ENCODE measurements around the gene KRTAP10-6. TPM values are rescaled to one million over a fixed set of nuclear protein-coding genes. Genes with fewer than 3 reads are reported as not detected.
"Not testable (repeated sequence)": the region's sequence is repeated elsewhere in the genome, so short reads cannot be mapped to it uniquely, and the experiment has no call there.

Gene KRTAP10-6
- total RNA-seq, 2 experiments from 2014 or later = not detected

DNA sequence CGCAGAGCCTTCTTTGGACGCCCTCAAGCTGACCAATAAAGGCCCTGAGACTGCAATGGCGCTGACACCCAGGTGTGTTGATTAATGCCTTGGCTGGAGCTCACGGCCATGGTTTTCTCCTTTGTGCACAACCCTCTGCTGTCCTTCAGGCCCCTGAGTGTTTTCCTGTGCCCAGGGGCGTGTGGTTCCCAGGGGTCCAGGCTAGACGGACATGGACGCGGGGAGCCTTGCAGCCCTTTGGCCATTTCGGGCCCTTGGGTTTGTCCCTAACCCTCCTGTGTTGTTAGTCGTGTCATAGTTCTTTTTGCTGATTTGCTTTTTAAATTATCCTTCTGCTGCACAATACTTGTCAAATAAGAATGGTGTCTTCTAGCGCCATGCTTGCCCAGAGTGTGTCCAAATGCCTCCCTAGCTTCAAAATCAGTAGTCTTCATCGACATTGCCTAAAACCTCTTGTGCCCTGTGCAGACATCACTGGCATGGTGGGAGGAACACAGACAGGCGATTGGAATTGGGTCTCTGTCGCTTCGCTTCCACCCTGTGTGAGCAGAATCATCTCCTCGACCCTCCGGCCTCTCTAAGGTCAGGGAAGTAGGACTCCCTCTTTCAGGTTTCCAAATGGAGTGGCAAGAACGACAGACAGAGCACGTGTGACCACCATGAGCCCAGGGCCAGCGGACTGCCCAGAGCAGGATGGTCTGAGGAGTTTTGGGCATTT is 16.8 kb downstream of the KRTAP10-6 start:
- Mint-ChIP-seq H3K4me1 (peaks cover 2% of the 10 kb centered on the region), H3K27me3 (peaks cover 2% of the 10 kb centered on the region), H3K27ac (no peak overlapping the region), H3K9me3 (peaks cover 24% of the 10 kb centered on the region), H3K4me3 (no peak overlapping the region), H3K36me3 (ENCODE audit: low read depth) (peaks cover 3% of the 10 kb centered on the region)
- no peak for DNase-seq
- POLR2A ChIA-PET = no interaction called here
- CTCF ChIA-PET = no interaction called here

DNA sequence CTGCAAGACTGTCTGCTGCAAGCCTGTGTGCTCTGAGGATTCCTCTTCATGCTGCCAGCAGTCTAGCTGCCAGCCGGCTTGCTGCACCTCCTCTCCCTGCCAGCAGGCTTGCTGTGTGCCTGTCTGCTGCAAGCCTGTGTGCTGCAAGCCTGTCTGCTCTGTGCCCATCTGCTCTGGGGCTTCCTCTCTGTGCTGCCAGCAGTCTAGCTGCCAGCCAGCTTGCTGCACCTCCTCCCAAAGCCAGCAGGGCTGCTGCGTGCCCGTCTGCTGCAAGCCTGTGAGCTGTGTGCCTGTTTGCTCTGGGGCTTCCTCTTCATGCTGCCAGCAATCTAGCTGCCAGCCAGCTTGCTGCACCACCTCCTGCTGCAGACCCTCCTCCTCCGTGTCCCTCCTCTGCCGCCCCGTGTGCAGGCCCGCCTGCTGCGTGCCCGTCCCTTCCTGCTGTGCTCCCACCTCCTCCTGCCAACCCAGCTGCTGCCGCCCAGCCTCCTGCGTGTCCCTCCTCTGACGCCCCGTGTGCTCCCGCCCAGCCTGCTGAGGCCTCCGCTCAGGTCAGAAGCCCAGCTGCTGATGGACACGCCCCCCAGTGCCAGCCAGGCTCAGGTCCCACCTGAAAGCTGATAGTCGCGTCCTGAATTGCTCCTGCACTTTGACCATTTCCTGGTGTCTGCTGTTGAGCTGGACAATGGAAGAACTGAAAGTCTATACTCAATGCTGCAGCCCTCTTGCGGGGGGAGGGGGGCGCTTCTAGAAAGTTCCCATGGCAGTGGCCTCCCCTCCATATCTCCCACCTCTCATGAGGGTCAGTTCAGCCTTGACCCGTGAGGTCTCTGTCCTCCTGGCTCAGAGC is 17.6 kb downstream of the KRTAP10-6 start:
- DNase-seq = no peak
- Mint-ChIP-seq H3K27me3 (peaks cover 2% of the 10 kb centered on the region), H3K4me3 (no peak overlapping the region), H3K4me1 (peaks cover 2% of the 10 kb centered on the region), H3K27ac (no peak overlapping the region), H3K36me3 (ENCODE audit: low read depth) (peaks cover 3% of the 10 kb centered on the region), H3K9me3 (peaks cover 22% of the 10 kb centered on the region)
- POLR2A ChIA-PET = no interaction called here
- CTCF ChIA-PET = interaction anchor here (0.9 to 1.0 kb wide), 2 partner anchors 166 to 219 kb away, joined by 3 read pairs; no protein-coding TSS in a partner anchor

DNA sequence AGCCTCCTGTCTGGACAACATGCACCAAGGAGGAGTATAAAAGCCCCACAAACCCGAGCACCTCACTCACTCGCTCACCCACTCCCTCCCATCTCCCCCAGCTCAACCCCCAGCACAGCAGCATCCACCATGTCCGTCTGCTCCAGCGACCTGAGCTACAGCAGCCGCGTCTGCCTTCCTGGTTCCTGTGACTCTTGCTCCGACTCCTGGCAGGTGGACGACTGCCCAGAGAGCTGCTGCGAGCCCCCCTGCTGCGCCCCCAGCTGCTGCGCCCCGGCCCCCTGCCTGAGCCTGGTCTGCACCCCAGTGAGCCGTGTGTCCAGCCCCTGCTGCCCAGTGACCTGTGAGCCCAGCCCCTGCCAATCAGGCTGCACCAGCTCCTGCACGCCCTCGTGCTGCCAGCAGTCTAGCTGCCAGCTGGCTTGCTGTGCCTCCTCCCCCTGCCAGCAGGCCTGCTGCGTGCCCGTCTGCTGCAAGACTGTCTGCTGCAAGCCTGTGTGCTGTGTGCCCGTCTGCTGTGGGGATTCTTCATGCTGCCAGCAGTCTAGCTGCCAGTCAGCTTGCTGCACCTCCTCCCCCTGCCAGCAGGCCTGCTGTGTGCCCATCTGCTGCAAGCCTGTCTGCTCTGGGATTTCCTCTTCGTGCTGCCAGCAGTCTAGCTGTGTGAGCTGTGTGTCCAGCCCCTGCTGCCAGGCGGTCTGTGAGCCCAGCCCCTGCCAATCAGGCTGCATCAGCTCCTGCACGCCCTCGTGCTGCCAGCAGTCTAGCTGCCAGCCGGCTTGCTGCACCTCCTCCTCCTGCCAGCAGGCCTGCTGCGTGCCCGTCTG is 18.5 kb downstream of the KRTAP10-6 start, which contains the start of gene KRTAP10-4:
TSS of gene KRTAP10-4 (plus strand) at position 100 of the 827 bp plus-strand sequence. CDS start at position 130, 30 bp downstream.
- H3K4me3 Mint-ChIP-seq; H3K27ac Mint-ChIP-seq; H3K27me3 Mint-ChIP-seq; H3K36me3 Mint-ChIP-seq (ENCODE audit: low read depth); H3K4me1 Mint-ChIP-seq; DNase-seq; POLR2A ChIA-PET: not testable (repeated sequence)
- CTCF ChIA-PET = interaction anchor here (0.7 to 1.0 kb wide), 3 partner anchors 18 to 219 kb away, joined by 3 read pairs; partner anchors contain the start of gene KRTAP10-6
- peaks cover 20% of the 10 kb centered on the region for H3K9me3 Mint-ChIP-seq

DNA sequence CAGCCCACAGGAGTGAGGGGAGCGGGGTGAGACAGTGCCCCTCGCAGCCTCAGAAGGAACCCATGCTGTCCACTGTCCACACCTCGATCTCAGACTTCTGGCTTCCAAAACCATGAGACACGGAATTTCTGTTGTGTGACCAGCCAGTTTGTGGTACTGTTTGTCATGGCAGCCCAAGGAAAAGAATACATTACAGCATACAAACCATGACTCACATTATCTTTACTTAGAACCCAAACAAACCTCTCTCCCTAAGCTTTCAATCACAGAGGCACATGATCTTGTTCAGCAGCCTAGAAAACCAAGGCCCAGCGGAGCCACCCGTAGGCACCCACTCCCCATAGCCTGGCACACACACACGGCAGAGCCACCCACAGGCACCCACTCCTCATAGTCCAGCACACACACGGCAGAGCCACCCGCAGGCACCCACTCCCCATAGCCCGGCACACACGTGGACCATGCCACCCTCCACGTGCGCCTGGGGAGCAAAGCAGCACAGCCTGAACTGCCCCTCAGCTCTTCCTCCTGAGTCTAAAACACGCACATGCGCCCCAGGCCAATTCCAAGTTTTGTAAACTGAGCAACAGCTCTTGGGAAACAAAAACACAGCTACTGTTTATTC is 19.2 kb downstream of the KRTAP10-6 start:
- peaks cover 16% of the 10 kb centered on the region for H3K9me3 Mint-ChIP-seq
- POLR2A ChIA-PET = no interaction called here
- H3K27ac Mint-ChIP-seq = no peak overlapping the region
- DNase-seq = no peak
- H3K27me3 Mint-ChIP-seq = peaks cover 2% of the 10 kb centered on the region
- H3K36me3 Mint-ChIP-seq (ENCODE audit: low read depth) = peaks cover 3% of the 10 kb centered on the region
- no peak overlapping the region for H3K4me3 Mint-ChIP-seq
- peaks cover 2% of the 10 kb centered on the region for H3K4me1 Mint-ChIP-seq
- CTCF ChIA-PET = interaction anchor here (0.7 kb wide), 1 partner anchor 19 kb away, joined by 3 read pairs; the partner anchor contains the start of gene KRTAP10-6

DNA sequence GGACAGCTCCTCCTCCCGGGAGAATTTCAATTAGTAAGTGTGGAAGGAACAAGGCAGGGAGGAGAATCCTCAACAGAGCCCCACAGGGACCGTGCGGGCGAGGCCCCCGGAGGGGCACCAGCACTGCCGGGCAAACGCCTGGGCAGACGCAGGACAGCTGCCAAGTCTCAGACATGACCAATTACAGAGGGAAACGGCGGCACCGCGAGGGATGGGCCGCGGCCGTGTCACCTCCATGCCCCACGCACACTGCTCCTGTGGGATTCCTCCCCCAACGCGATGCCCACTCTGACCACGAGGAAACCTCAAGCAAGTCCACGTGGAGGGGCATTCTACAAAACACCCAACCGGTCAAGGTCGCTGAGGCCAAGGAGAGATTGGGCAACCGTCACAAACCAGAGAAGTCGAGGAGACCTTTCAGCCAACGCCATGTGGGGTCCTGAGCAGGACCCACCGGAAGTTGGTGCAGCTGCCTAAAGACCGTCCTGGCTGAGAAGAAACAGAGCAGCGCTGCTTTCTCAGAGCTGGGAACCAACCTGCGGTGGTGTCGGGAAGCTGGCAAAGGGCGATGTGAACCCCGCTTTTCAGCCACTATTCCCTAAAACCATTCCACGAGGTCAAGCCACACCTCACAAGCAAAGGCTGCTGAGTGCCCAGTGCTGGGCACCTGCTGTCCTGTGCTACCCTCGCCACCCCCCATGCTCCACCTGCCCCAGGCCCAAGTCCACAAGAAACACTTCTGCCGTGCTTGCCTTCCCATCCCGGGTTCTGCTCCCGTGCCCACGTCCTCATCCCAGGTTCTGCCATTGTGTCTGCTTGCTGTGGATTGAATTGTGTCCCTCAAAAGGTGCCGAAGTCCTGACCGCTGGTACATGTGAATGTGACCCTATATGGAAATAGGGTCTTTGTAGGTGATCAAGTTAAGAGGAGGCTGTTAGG is 20.2 kb downstream of the KRTAP10-6 start:
- no peak overlapping the region for H3K4me3 Mint-ChIP-seq
- peaks cover 3% of the 10 kb centered on the region for H3K27me3 Mint-ChIP-seq
- CTCF ChIA-PET = no interaction called here
- H3K4me1 Mint-ChIP-seq = peaks cover 2% of the 10 kb centered on the region
- H3K36me3 Mint-ChIP-seq (ENCODE audit: low read depth) = no peaks in the 10 kb centered on the region
- DNase-seq = peak; percentile 9
- H3K27ac Mint-ChIP-seq = no peak overlapping the region
- POLR2A ChIA-PET = no interaction called here
- peaks cover 9% of the 10 kb centered on the region for H3K9me3 Mint-ChIP-seq

DNA sequence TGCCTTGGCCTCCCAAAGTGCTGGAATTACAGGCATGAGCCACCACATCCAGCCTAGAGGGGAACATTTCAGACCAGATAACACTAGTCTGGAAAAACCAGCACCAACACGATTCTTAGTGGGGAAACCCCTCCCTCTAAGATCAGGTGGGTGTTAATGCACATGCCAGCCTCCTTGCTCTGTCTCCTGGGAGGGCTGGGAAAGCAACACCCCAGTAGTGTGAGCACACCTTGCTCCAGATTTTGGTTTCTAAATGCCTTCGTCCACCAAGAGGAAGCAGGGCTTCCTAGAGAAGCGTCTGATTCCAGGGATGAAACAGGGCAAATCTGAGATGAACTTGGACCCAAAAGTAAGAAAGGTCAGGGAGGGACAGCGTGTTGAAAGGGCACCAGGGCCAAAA is 21.0 kb downstream of the KRTAP10-6 start:
- H3K4me1 Mint-ChIP-seq = peaks cover 2% of the 10 kb centered on the region
- H3K9me3 Mint-ChIP-seq = peaks cover 3% of the 10 kb centered on the region
- H3K27ac Mint-ChIP-seq = no peak overlapping the region
- DNase-seq = no peak
- POLR2A ChIA-PET = no interaction called here
- H3K27me3 Mint-ChIP-seq = peaks cover 4% of the 10 kb centered on the region
- no peaks in the 10 kb centered on the region for H3K36me3 Mint-ChIP-seq (ENCODE audit: low read depth)
- CTCF ChIA-PET = no interaction called here
- no peak overlapping the region for H3K4me3 Mint-ChIP-seq

DNA sequence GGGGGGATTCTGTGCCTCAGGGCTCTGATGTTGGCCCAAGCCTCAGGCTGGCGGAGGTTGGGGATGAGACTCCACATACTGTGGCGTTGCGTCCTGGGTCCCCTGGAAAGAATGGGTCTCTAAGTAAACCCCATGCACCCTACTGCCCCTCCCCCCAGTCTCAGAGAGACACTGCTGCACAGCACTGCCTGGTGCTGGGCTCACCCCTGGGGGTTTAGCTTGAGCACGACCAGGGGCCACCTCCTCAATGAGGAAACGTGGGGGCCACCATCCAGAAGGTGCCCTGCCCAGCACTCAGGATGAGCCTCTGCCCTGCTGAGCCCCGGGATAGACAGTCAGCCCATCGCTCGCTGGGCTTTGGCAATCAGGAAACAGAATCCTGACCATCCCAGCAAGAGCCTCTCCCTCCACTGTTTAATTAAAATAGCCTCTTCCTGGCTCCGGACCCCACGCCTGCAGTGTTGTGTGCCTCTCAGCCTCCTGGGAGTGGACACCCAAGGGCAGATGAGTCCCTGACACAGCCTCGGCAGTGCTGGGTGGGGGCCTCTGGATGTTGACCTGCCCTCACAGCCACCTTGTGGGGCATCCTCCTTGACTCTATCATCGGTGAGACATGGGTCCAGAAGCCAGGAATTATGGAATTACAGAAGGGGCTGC is 22.3 kb downstream of the KRTAP10-6 start:
- Mint-ChIP-seq H3K4me1 (peaks cover 8% of the 10 kb centered on the region), H3K27me3 (peaks cover 4% of the 10 kb centered on the region), H3K4me3 (no peak overlapping the region), H3K36me3 (ENCODE audit: low read depth) (no peaks in the 10 kb centered on the region), H3K9me3 (no peaks in the 10 kb centered on the region), H3K27ac (no peak overlapping the region)
- ChIA-PET POLR2A (no interaction called here), CTCF (no interaction called here)
- DNase-seq = no peak

DNA sequence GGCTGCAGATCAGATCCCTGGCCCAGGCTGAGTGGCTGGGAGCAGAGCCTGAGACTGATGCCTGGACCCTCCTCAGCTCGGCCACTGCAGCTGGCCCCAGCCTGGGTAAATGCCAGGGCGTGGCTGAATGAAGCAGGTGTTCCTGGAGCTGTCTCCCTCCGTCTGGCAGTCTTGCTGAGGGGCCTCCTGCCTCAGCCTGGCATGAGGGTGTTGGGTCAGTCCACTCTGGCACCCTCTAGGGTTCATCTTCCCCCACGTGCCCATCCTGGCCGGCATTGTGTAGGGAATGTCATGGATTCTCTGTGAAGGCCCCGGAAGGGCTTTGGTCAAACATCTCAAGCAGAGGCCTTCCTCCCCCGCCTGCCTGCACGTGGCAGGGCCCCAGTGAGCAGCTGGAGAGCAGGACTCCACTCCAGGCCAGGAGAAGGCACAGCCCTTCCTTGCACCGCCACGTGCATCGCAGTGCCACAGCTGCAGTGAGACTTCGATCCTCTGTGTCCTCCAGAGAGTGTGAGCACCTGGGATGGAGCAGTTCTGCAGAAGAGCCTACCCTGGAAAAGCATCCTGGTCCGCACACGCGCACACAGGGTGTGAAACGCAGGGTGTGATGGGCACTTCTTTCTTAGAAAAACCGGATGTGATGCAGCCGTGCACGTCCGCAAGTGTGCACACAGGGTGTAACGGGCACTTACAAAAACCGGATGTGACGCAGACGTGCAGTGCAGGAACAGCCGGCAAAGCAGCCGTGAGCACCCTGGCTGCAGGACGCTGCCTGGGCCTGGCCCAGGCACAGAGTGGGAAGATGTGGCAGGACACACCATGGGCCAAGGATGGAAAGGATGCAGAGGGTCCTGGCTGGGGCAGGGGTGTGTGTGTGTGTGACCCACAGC is 23.4 kb downstream of the KRTAP10-6 start:
- no peaks in the 10 kb centered on the region for H3K9me3 Mint-ChIP-seq
- H3K27ac Mint-ChIP-seq = no peak overlapping the region
- no peaks in the 10 kb centered on the region for H3K36me3 Mint-ChIP-seq (ENCODE audit: low read depth)
- POLR2A ChIA-PET = interaction anchor here (1.2 kb wide), 1 partner anchor 18 kb away, joined by 3 read pairs; no protein-coding TSS in a partner anchor
- H3K27me3 Mint-ChIP-seq = peaks cover 2% of the 10 kb centered on the region
- no peak overlapping the region for H3K4me3 Mint-ChIP-seq
- CTCF ChIA-PET = no interaction called here
- DNase-seq = no peak
- H3K4me1 Mint-ChIP-seq = peaks cover 11% of the 10 kb centered on the region

DNA sequence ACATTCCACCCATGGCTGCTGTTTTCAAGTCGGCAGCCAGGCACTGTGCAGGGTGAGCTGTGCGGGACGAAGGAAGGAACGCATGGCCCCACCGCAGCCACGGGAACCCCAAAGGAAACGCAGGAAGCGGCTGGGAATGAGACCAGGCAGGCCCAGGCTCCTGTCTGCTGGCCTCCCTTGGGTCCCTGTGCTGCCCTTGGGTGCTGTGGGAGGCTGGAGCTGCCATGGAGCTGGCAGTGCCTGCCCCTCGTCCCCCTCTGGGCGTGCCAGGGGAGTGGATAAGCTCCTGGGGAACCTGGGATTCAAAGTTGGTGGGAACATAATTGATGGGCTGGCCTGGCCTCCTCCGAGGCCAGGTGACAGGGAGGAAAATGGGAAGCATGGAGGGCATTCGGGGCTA is 24.0 kb downstream of the KRTAP10-6 start:
- H3K27ac Mint-ChIP-seq = no peak overlapping the region
- no peaks in the 10 kb centered on the region for H3K36me3 Mint-ChIP-seq (ENCODE audit: low read depth)
- peaks cover 2% of the 10 kb centered on the region for H3K27me3 Mint-ChIP-seq
- no peak for DNase-seq
- no peaks in the 10 kb centered on the region for H3K9me3 Mint-ChIP-seq
- H3K4me1 Mint-ChIP-seq = peaks cover 11% of the 10 kb centered on the region
- no peak overlapping the region for H3K4me3 Mint-ChIP-seq
- POLR2A ChIA-PET = interaction anchor here (1.2 kb wide), 1 partner anchor 17 kb away, joined by 3 read pairs; no protein-coding TSS in a partner anchor
- CTCF ChIA-PET = no interaction called here

DNA sequence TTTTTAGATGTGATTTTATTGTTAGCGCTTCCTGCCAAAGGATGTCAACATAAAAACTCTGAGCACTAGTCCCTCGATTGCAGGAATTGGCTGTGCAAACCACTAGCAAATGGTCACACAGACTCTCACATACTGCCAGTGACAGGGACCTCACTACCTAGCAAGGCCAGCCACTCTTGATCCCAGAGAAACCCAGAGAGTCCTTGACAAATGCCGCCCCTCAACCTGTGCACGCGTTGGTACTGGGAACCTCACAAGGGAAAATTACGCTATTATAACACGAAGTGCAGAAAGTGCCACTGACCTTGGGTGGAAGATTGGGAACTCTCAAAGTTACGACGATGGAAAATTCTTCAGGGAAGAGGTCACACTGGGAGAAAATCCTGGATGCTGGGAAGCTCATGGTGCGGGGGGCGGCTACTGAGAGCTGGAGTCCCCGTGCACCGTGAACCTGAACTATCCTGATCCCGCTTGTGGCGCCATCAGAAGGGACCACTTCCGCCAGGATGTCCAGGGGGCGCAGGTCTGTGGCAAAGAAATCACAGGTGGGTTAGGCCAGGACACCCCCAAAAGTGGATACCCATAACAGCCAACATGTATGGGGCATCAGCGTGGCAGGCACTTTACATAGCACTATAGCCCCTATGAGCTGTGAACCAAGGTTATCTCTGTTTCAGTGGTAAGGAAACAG is 24.7 kb downstream of the KRTAP10-6 start:
- POLR2A ChIA-PET = interaction anchor here (1.2 kb wide), 1 partner anchor 17 kb away, joined by 3 read pairs; no protein-coding TSS in a partner anchor
- Mint-ChIP-seq H3K4me1 (peaks cover 11% of the 10 kb centered on the region), H3K27me3 (peaks cover 2% of the 10 kb centered on the region), H3K9me3 (peaks cover under 1% of the 10 kb centered on the region), H3K36me3 (ENCODE audit: low read depth) (no peaks in the 10 kb centered on the region), H3K4me3 (no peak overlapping the region), H3K27ac (no peak overlapping the region)
- no peak for DNase-seq
- CTCF ChIA-PET = no interaction called here
